ENCODE measurements around the gene ANO2. TPM values are rescaled to one million over a fixed set of nuclear protein-coding genes. Genes with fewer than 3 reads are reported as not detected.
A peak's percentile ranks its signal among the peaks of the same experiment; 100 is the strongest.

The ANO2 gene
- total and polyA plus RNA-seq, 8 donors: 0.43 to 2.4 (median 0.97) TPM

DNA sequence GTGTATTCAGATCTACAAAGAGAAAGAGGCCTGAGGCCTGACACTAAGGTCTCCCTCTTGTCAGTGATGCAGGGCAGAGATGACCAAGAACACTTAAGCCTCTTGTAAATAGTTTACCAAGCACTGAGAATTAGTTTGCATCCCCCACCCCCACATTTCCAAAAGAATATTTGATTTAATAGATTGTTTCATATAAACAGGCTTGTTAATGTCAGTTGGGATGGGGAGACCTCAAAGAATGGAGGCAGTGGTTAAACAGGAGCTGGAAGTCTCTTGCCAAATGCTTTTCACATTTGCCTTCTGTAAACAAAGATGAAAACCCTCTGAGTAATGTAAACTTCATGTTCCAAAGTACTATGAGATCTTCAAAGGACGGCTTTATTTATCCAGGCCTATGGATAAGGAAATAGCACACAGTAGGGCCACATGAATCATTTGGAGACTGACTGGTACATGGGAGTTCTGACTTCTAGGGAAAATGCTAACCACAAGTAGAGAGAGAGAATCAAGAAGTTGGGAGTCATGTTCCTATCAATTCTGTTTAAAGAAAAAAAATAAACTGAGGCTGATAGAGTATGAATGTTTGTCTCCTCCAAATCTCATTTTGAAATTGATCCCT lies 234.7 kb downstream of the ANO2 start:
- Histone ChIP-seq H3K4me1 (no peaks in the 10 kb centered on the region), H3K4me3 (no peak overlapping the region), H3K9me3 (no peaks in the 10 kb centered on the region), H3K27ac (no peak overlapping the region), H3K27me3 (no peaks in the 10 kb centered on the region), H3K36me3 (no peaks in the 10 kb centered on the region)
- 65 to 73% methylated on average over 1 of the region's 1 CpG for WGBS, 2 donors
- DNase-seq (no peak), FAIRE-seq (no peak), ATAC-seq (no peak)
- TF ChIP-seq, protein P1, sequence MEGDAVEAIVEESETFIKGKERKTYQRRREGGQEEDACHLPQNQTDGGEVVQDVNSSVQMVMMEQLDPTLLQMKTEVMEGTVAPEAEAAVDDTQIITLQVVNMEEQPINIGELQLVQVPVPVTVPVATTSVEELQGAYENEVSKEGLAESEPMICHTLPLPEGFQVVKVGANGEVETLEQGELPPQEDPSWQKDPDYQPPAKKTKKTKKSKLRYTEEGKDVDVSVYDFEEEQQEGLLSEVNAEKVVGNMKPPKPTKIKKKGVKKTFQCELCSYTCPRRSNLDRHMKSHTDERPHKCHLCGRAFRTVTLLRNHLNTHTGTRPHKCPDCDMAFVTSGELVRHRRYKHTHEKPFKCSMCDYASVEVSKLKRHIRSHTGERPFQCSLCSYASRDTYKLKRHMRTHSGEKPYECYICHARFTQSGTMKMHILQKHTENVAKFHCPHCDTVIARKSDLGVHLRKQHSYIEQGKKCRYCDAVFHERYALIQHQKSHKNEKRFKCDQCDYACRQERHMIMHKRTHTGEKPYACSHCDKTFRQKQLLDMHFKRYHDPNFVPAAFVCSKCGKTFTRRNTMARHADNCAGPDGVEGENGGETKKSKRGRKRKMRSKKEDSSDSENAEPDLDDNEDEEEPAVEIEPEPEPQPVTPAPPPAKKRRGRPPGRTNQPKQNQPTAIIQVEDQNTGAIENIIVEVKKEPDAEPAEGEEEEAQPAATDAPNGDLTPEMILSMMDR (IDR thresholded peaks at IDR 0.05): no peak
- intact Hi-C loops (cut with DNase I): no loop called here

DNA sequence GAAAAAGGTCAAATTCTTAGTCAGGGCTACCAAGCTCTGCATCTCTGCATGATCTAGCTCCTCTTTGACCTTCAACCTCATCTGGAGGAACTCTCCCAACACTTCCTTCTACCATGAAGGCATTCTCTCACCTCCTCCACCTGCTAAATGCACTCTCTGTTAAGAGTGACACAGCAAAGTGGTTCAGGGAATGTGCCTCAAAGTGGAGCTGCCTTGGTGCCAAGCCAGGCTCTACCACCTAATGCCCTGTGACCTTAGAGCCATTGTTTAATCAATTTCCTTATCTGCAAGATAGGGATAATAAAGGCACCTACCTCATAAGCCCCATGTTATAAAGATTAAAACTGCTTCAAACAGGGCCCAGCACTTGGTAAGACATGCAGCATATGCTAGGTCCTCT lies 236.7 kb downstream of the ANO2 start:
- DNase-seq: no peak

DNA sequence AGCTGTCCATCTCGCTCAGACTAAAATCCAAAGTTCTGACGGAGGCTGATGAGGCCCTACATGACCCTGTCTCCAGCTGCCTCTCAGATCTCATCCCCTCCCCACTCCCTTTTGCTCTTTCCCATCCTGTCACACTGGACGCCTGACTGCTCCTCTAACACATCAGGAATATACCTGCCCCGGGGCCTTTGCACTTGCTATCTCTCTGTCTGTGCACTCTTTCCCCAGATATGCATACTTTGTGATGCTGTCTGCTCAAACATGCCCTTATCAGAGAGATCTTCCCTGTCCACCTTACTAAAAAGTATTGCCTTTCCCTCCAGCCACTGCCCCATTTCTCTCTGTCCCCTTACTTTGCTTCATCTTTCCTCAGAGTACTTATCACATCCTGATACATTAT lies 238.8 kb downstream of the ANO2 start:
- intact Hi-C loops (cut with DNase I): no loop called here
- Histone ChIP-seq H3K27me3 (no peaks in the 10 kb centered on the region), H3K4me3 (no peak overlapping the region), H3K27ac (no peak overlapping the region), H3K9me3 (no peaks in the 10 kb centered on the region), H3K4me1 (no peaks in the 10 kb centered on the region), H3K36me3 (no peaks in the 10 kb centered on the region)
- DNase-seq (no peak), ATAC-seq (no peak), FAIRE-seq (no peak)
- WGBS, 2 donors: 76 to 89% methylated on average over 4 of the region's 4 CpGs
- TF ChIP-seq, protein P1 (IDR thresholded peaks at IDR 0.05): no peak

More for the DNA sequence above, 236.7 kb downstream of the ANO2 start:
- Histone ChIP-seq H3K9me3 (no peaks in the 10 kb centered on the region), H3K36me3 (no peaks in the 10 kb centered on the region), H3K27me3 (no peaks in the 10 kb centered on the region), H3K4me3 (no peak overlapping the region), H3K4me1 (no peaks in the 10 kb centered on the region), H3K27ac (no peak overlapping the region)
- ATAC-seq (peak in 1 of 4 donors; percentile 32), FAIRE-seq (no peak)
- intact Hi-C loops (cut with DNase I): no loop called here
- TF ChIP-seq, protein P1 (IDR thresholded peaks at IDR 0.05): no peak

DNA sequence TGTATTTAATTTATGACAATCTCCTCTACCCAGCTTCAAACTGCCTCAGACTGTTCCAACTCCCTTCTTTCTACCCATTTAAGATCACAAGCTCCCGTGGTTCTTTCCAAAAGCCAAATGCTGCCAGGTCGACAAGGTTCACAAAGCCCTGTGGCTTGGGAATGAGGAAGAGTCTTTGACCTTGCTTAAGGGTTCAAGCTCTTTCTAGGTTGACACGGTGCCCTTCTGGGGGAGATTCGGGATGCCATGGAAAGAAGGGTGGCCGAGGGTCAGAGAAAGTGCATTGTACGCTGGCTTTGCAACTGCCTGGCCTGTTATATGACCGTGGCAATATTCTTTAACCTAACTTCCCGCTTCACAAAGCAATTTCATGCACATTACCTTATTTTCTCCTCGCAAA lies 239.3 kb downstream of the ANO2 start:
- ATAC-seq (no peak), DNase-seq (no peak), FAIRE-seq (no peak)
- TF ChIP-seq, protein P1 (IDR thresholded peaks at IDR 0.05): no peak
- intact Hi-C loops (cut with DNase I): no loop called here
- Histone ChIP-seq H3K4me1 (no peaks in the 10 kb centered on the region), H3K9me3 (no peaks in the 10 kb centered on the region), H3K36me3 (no peaks in the 10 kb centered on the region), H3K27ac (no peak overlapping the region), H3K4me3 (no peak overlapping the region), H3K27me3 (no peaks in the 10 kb centered on the region)
- WGBS, 2 donors: 67 to 71% methylated on average over 9 of the region's 9 CpGs

DNA sequence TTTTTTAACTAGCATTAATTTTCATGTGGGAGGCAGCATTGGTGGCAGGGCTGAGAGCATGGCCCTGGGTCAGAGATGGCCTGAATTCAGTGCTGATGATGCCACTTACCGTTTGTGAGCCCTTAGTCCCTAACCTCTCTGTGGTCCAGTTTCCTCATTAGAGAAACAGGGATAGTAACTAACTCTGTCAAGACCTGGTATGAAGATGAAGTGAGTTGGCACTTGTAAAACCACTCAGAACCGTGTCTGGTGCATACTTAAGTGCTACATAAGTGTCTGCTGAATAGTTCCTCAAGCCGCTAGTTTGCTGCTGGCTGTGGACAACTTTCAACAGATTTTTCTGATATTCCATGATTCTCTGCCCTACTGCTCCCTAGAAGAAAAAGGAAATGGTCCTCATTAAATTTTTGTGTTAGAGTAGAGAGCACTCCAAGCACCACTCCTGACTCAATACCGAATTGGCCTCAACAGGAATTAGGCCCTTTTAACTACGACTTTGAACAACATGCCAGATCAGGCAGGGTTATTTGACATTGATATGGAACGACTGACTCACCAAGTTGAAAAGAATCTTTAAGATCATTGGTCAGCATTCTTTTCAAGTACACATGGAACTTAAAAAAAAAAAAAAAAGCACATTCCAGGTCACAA lies 250.2 kb downstream of the ANO2 start:
- 45 to 61% methylated on average over 6 of the region's 6 CpGs for WGBS, 2 donors
- Histone ChIP-seq H3K4me3 (no peak overlapping the region), H3K27me3 (no peaks in the 10 kb centered on the region), H3K9me3 (no peaks in the 10 kb centered on the region), H3K4me1 (no peaks in the 10 kb centered on the region), H3K27ac (no peak overlapping the region), H3K36me3 (no peaks in the 10 kb centered on the region)
- TF ChIP-seq, protein P1 (IDR thresholded peaks at IDR 0.05): no peak
- DNase-seq: no peak
- intact Hi-C loops (cut with DNase I): no loop called here
- FAIRE-seq: no peak
- no peak for ATAC-seq

All from pancreas (tissue), 10 donors.